RPMI8226 (cell line): Measurements from ENCODE around the gene RAD21L1.

Experiments
- DNase-seq: peaks from one replicate; pipeline ENCODE4 v3.0.0-alpha.2; 2015

Gene RAD21L1

GRCh38 chr20:1225783-1226654, at the start of gene RAD21L1:
TSS of gene RAD21L1 (plus strand) at chr20:1226044. CDS start at chr20:1228454, 2,410 bp downstream.
- DNase-seq = peak; percentile 55

GRCh38 chr20:1177680-1178079, 48.2 kb upstream of the RAD21L1 start:
- DNase-seq = peak; percentile 9

GRCh38 chr20:1178103-1178502, 47.7 kb upstream of the RAD21L1 start:
- no peak for DNase-seq

GRCh38 chr20:1178623-1179022, 47.2 kb upstream of the RAD21L1 start:
- no peak for DNase-seq

GRCh38 chr20:1180949-1181348, 44.9 kb upstream of the RAD21L1 start:
- DNase-seq = no peak

GRCh38 chr20:1182106-1182505, 43.7 kb upstream of the RAD21L1 start:
- no peak for DNase-seq

GRCh38 chr20:1183153-1183552, 42.7 kb upstream of the RAD21L1 start:
- no peak for DNase-seq

GRCh38 chr20:1184260-1184637, 41.6 kb upstream of the RAD21L1 start:
- no peak for DNase-seq

- DNase-seq = no peak
Measured at GRCh38 chr20:1184638-1185315, 41.1 kb upstream of the RAD21L1 start, which contains the start of gene TMEM74B. TSS of gene TMEM74B (minus strand) at chr20:1184981. CDS start at chr20:1183801, 1,180 bp downstream.

GRCh38 chr20:1185316-1185741, 40.5 kb upstream of the RAD21L1 start:
- DNase-seq = no peak

GRCh38 chr20:1185790-1186334, 40.0 kb upstream of the RAD21L1 start:
- DNase-seq = peak; percentile 68

GRCh38 chr20:1186367-1186991, 39.4 kb upstream of the RAD21L1 start:
- no peak for DNase-seq

- DNase-seq = no peak
Measured at GRCh38 chr20:1187605-1188171, 38.2 kb upstream of the RAD21L1 start.

GRCh38 chr20:1188347-1188746, 37.5 kb upstream of the RAD21L1 start:
- DNase-seq = no peak

GRCh38 chr20:1189827-1190226, 36.0 kb upstream of the RAD21L1 start:
- DNase-seq = no peak

- DNase-seq = no peak
Measured at GRCh38 chr20:1190847-1191246, 35.0 kb upstream of the RAD21L1 start.

GRCh38 chr20:1191299-1191698, 34.5 kb upstream of the RAD21L1 start:
- no peak for DNase-seq

- DNase-seq = no peak
Measured at GRCh38 chr20:1195226-1195625, 30.6 kb upstream of the RAD21L1 start.

- DNase-seq = no peak
Measured at GRCh38 chr20:1196634-1197033, 29.2 kb upstream of the RAD21L1 start.

GRCh38 chr20:1197801-1198200, 28.0 kb upstream of the RAD21L1 start:
- DNase-seq = no peak

- DNase-seq = no peak
Measured at GRCh38 chr20:1198751-1199150, 27.1 kb upstream of the RAD21L1 start.

- no peak for DNase-seq
Measured at GRCh38 chr20:1199212-1199873, 26.5 kb upstream of the RAD21L1 start.
